ENCODE measurements around the gene ZP3. TPM values are rescaled to one million over a fixed set of nuclear protein-coding genes. Genes with fewer than 3 reads are reported as not detected.

ZP3 gene
- total and polyA plus RNA-seq, 2 of the 8 experiments (the other 6 are each of a cell fraction or from before 2014, with no cell fraction given): 1.5 to 2.4 TPM

DNA sequence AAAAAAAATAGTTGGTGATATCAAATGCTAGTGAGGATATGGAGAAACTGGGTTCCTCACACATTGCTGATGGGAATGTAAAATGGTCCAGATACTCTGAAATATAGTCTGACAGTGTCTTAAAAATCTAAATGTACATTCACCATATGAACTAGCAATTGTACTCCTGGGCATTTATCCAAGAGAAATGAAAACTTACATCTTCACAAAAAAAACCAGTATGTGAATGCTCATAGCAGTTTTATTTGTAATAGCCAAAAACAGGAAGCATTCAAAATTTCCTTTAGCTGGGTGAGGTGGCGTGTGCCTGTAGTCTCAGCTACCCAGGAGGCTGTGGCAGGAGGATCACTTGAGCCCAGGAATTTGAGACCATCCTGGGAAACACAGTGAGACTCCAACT lies 13.1 kb upstream of the ZP3 start:
- Histone ChIP-seq H4K20me1 (replicated peaks in 1 of 2; ENCODE audit: control insufficient read depth in 1 of 2, insufficient read depth in 2 of 2, low read length in 2 of 2) (no peaks in the 10 kb centered on the region), H3K14ac (ENCODE audit: insufficient read length) (no peak overlapping the region)
- TF ChIP-seq CHD2 (IDR thresholded peaks at IDR 0.05; ENCODE audit: low read length): no peak
- TF ChIP-seq GABPA (IDR thresholded peaks at IDR 0.05; ENCODE audit: borderline replicate concordance, insufficient read depth, low read length): no peak
- no peak for TF ChIP-seq SP2 (IDR thresholded peaks at IDR 0.05; ENCODE audit: low read length)
- no peak for TF ChIP-seq EZH2 (IDR thresholded peaks at IDR 0.05; ENCODE audit: low read depth, low read length, severe bottlenecking)
- no peak for TF ChIP-seq TBP (IDR thresholded peaks at IDR 0.05; ENCODE audit: low read depth, low read length)
- no peak for TF ChIP-seq RXRA (IDR thresholded peaks at IDR 0.05; ENCODE audit: insufficient read depth, low read depth, low read length)
- TF ChIP-seq CEBPB (IDR thresholded peaks at IDR 0.05; ENCODE audit: low read depth, low read length): no peak
- no peak for TF ChIP-seq TEAD4 (IDR thresholded peaks at IDR 0.05; ENCODE audit: low read depth, low read length)
- TF ChIP-seq, protein P1, sequence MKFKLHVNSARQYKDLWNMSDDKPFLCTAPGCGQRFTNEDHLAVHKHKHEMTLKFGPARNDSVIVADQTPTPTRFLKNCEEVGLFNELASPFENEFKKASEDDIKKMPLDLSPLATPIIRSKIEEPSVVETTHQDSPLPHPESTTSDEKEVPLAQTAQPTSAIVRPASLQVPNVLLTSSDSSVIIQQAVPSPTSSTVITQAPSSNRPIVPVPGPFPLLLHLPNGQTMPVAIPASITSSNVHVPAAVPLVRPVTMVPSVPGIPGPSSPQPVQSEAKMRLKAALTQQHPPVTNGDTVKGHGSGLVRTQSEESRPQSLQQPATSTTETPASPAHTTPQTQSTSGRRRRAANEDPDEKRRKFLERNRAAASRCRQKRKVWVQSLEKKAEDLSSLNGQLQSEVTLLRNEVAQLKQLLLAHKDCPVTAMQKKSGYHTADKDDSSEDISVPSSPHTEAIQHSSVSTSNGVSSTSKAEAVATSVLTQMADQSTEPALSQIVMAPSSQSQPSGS (IDR thresholded peaks at IDR 0.05; ENCODE audit: low read length): no peak
- TF ChIP-seq CREB1 (IDR thresholded peaks at IDR 0.05): no peak
- TF ChIP-seq SIN3A (conservative IDR thresholded peaks at IDR 0.05 in 1 of 2, IDR thresholded peaks at IDR 0.05 in 1 of 2; ENCODE audit: low read depth in 1 of 2, low read length in 2 of 2): no peak
- TF ChIP-seq SP1 (IDR thresholded peaks at IDR 0.05; ENCODE audit: low read depth, low read length): no peak
- no peak for TF ChIP-seq HDAC2 (IDR thresholded peaks at IDR 0.05; ENCODE audit: borderline replicate concordance in 1 of 2, low read depth in 2 of 2, low read length in 2 of 2)
- no peak for TF ChIP-seq POLR2A (IDR thresholded peaks at IDR 0.05; ENCODE audit: control extremely low read depth in 1 of 2, low read depth in 2 of 2, low read length in 2 of 2)

More for the DNA sequence above, 13.1 kb upstream of the ZP3 start:
- Histone ChIP-seq H3K9ac (replicated peaks in 1 of 4; ENCODE audit: extremely low read depth in 1 of 4, low read depth in 3 of 4, low read length in 3 of 4) (no peak overlapping the region), H3K4me3 (ENCODE audit: extremely low read depth in 1 of 4, insufficient read depth in 2 of 4, low read depth in 3 of 4, low read length in 4 of 4) (no peak overlapping the region), H3K9me3 (ENCODE audit: insufficient read depth in 2 of 2, low read depth in 1 of 2, low read length in 1 of 2) (no peaks in the 10 kb centered on the region), H2BK15ac (ENCODE audit: low read length) (no peak overlapping the region), H3K4me1 (replicated peaks in 1 of 4; ENCODE audit: control insufficient read depth in 3 of 4, insufficient read depth in 4 of 4, low read length in 3 of 4) (peaks cover 0 to 7% (median 1%) of the 10 kb centered on the region in 4 experiments; a peak in 5 of 7 replicates), H3K79me2 (ENCODE audit: control insufficient read depth in 1 of 2, insufficient read depth in 2 of 2, low read length in 2 of 2) (no peaks in the 10 kb centered on the region), H2BK20ac (ENCODE audit: low read length) (no peak overlapping the region), H3K23me2 (ENCODE audit: low read depth, low read length) (peaks cover 2% of the 10 kb centered on the region), H3K56ac (replicated peaks; ENCODE audit: insufficient read length, low read depth, low read length) (no peak overlapping the region), H2AFZ (ENCODE audit: low read length) (no peak overlapping the region), H4K8ac (ENCODE audit: extremely low read depth, insufficient read depth, low read length) (no peak overlapping the region), H3K4me2 (ENCODE audit: insufficient read depth in 1 of 2, low read depth in 2 of 2, low read length in 2 of 2) (no peak overlapping the region), H3K4ac (replicated peaks; ENCODE audit: insufficient read length, low read depth, low read length) (no peak overlapping the region), H3K27ac (ENCODE audit: low read depth, low read length) (no peak overlapping the region), H2BK12ac (ENCODE audit: low read depth, low read length) (no peak overlapping the region), H3K23ac (ENCODE audit: insufficient read length) (no peak overlapping the region), H4K5ac (ENCODE audit: insufficient read length, low read depth, low read length) (no peak overlapping the region), H3K18ac (ENCODE audit: extremely low read depth, low read length) (no peak overlapping the region), H3K36me3 (ENCODE audit: control insufficient read depth in 2 of 4, insufficient read depth in 4 of 4, low read length in 3 of 4) (no peaks in the 10 kb centered on the region), H3K79me1 (ENCODE audit: low read depth, low read length) (no peaks in the 10 kb centered on the region), H2BK120ac (replicated peaks; ENCODE audit: low read depth, low read length) (no peak overlapping the region), H2AK5ac (ENCODE audit: low read depth, low read length) (no peak overlapping the region), H3K27me3 (replicated peaks in 1 of 4; ENCODE audit: control insufficient read depth in 3 of 4, extremely low read depth in 1 of 4, insufficient read depth in 3 of 4, low read length in 3 of 4) (no peaks in the 10 kb centered on the region), H2BK5ac (ENCODE audit: low read depth, low read length) (no peak overlapping the region), H4K91ac (replicated peaks; ENCODE audit: insufficient read length, low read length) (no peak overlapping the region)
- ChIA-PET POLR2A (ENCODE audit: partially characterized antibody) (interaction anchor here (1.5 kb wide), 1 partner anchor 12 kb away, joined by 4 read pairs; the partner anchor contains the start of gene ZP3), CTCF (ENCODE audit: partially characterized antibody) (interaction anchor here (0.5 to 1.4 kb wide), 2 partner anchors 12 to 48 kb away, joined by 3 to 4 read pairs; no protein-coding TSS in a partner anchor)
- no peak for FAIRE-seq
- no peak for DNase-seq (ENCODE audit: low read depth in 1 of 2, low spot score in 2 of 2)
- WGBS, 2 experiments (ENCODE audit: extremely low coverage in 1 of 2, insufficient coverage in 1 of 2, insufficient read length in 1 of 2, insufficient replicate concordance in 2 of 2, low coverage in 1 of 2, low lambda C conversion rate in 2 of 2, missing lambda C conversion rate in 1 of 2): 95% methylated on average over 1 of the region's 1 CpG; no CpG with 5 or more reads in 1 of the 2 experiments
